Stimulated activated CD8-positive, alpha-beta memory T cell treated with anti-CD3 and anti-CD28 coated beads, Interleukin-15, amount 100 ng/mL, for 48 hours (primary cell): ENCODE data around the gene HAS3.
"Not testable (repeated sequence)": the region's sequence is repeated elsewhere in the genome, so short reads cannot be mapped to it uniquely, and the experiment has no call there.

Experiments used
- DNase-seq, 2 donors: peaks; one replicate each; pipeline ENCODE4 v3.0.0-alpha.2; 2020; ENCODE audit warnings: low read depth in 2 of 2

The HAS3 gene

GRCh38 chr16:69143116-69143515 is 37.7 kb downstream of the HAS3 start:
- no peak for DNase-seq

DNA sequence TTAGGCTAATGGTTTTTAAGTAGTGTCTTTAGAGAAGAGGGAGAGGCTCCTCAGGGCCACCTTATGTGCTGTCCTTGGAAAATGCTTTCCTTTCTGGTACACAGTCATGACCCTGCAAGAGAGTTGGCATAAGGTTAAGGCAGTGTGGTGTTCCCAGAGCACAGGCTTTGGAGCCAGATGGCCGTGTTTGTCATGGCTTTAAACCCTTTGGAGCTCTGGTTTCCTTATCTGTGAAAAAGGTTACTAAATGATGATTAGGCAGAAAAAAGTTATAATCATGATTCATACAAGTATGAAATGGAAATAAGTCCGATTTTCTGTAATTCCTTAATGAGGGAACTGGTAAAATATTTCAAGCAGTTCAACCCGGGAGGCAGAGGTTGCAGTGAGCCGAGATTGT is 40.2 kb downstream of the HAS3 start:
- DNase-seq: no peak

DNA sequence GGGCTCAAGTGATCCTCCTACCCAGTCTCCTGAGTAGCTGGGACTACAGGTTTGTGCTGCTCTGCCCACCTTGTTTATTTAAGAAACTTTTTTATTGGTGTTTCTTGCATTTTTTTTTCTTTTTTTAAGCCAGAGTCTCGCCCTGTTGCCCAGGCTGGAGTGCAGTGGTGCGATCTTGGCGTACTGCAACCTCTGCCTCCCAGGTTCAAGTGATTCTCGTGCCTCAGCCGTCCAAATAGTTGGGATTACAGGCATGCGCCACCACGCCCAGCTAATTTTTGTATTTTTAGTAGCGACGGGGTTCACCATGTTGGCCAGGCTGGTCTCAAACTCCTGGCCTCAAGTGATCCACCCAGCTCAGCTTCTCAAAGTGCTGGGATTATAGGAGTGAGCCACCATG is 44.2 kb downstream of the HAS3 start:
- DNase-seq: not testable (repeated sequence)

GRCh38 chr16:69150146-69150865 is 44.9 kb downstream of the HAS3 start:
- no peak for DNase-seq

- DNase-seq: no peak
Observed at GRCh38 chr16:69157196-69157595, 51.7 kb downstream of the HAS3 start.

GRCh38 chr16:69160192-69160591 is 54.7 kb downstream of the HAS3 start:
- DNase-seq: no peak

GRCh38 chr16:69165584-69165983 is 60.1 kb downstream of the HAS3 start:
- no peak for DNase-seq

- DNase-seq: peak; percentile 78 to 79
Observed at GRCh38 chr16:69166221-69166833, 60.9 kb downstream of the HAS3 start.

- no peak for DNase-seq
Observed at GRCh38 chr16:69166946-69167930, 61.8 kb downstream of the HAS3 start.
